Measurements from ENCODE around the gene HSF5.

HSF5 gene

GRCh38 chr17:58487589-58488427 is at the start of gene HSF5:
HSF5 (minus strand) TSS chr17:58488408; CDS start chr17:58488274, 134 bp downstream.
- Mint-ChIP-seq H3K4me3 (peak within 1 kb of the TSS; percentile 64), H3K36me3 (peaks cover 24% of the 10 kb centered on the region), H3K9me3 (no peaks in the 10 kb centered on the region), H3K4me1 (no peaks in the 10 kb centered on the region), H3K27me3 (no peaks in the 10 kb centered on the region), H3K27ac (peak within 1 kb of the TSS; percentile 49)
- ATAC-seq: peak; percentile 95

GRCh38 chr17:58537266-58537665 is 49.1 kb upstream of the HSF5 start:
- no peak for ATAC-seq
- Mint-ChIP-seq H3K27me3 (peaks cover 22% of the 10 kb centered on the region), H3K27ac (no peak overlapping the region), H3K4me3 (no peak overlapping the region), H3K9me3 (no peaks in the 10 kb centered on the region), H3K4me1 (peaks cover 7% of the 10 kb centered on the region), H3K36me3 (no peaks in the 10 kb centered on the region)

- Mint-ChIP-seq H3K36me3 (no peaks in the 10 kb centered on the region), H3K9me3 (no peaks in the 10 kb centered on the region), H3K27me3 (peaks cover 22% of the 10 kb centered on the region), H3K27ac (no peak overlapping the region), H3K4me3 (no peak overlapping the region), H3K4me1 (peaks cover 9% of the 10 kb centered on the region)
- no peak for ATAC-seq
Observed at GRCh38 chr17:58536542-58536941, 48.3 kb upstream of the HSF5 start.

- peaks cover 22% of the 10 kb centered on the region for H3K27me3 Mint-ChIP-seq
- no peaks in the 10 kb centered on the region for H3K9me3 Mint-ChIP-seq
- H3K4me1 Mint-ChIP-seq: peaks cover 9% of the 10 kb centered on the region
- no peak overlapping the region for H3K27ac Mint-ChIP-seq
- ATAC-seq: no peak
- H3K4me3 Mint-ChIP-seq: no peak overlapping the region
- no peaks in the 10 kb centered on the region for H3K36me3 Mint-ChIP-seq
Observed at GRCh38 chr17:58535431-58535830, 47.2 kb upstream of the HSF5 start.

- no peak for ATAC-seq
- Mint-ChIP-seq H3K4me3 (no peak overlapping the region), H3K27me3 (peaks cover 22% of the 10 kb centered on the region), H3K9me3 (no peaks in the 10 kb centered on the region), H3K4me1 (peaks cover 9% of the 10 kb centered on the region), H3K36me3 (no peaks in the 10 kb centered on the region), H3K27ac (no peak overlapping the region)
Observed at GRCh38 chr17:58534901-58535421, 46.8 kb upstream of the HSF5 start.

GRCh38 chr17:58534331-58534730 is 46.1 kb upstream of the HSF5 start:
- H3K36me3 Mint-ChIP-seq: no peaks in the 10 kb centered on the region
- H3K4me3 Mint-ChIP-seq: no peak overlapping the region
- no peak overlapping the region for H3K27ac Mint-ChIP-seq
- peaks cover 22% of the 10 kb centered on the region for H3K27me3 Mint-ChIP-seq
- peaks cover 9% of the 10 kb centered on the region for H3K4me1 Mint-ChIP-seq
- ATAC-seq: no peak
- H3K9me3 Mint-ChIP-seq: no peaks in the 10 kb centered on the region

- Mint-ChIP-seq H3K4me1 (peaks cover 9% of the 10 kb centered on the region), H3K36me3 (no peaks in the 10 kb centered on the region), H3K4me3 (no peak overlapping the region), H3K27me3 (peaks cover 17% of the 10 kb centered on the region), H3K27ac (no peak overlapping the region), H3K9me3 (no peaks in the 10 kb centered on the region)
- ATAC-seq: no peak
Observed at GRCh38 chr17:58533616-58534188, 45.5 kb upstream of the HSF5 start.

- Mint-ChIP-seq H3K27ac (no peak overlapping the region), H3K36me3 (no peaks in the 10 kb centered on the region), H3K4me1 (peaks cover 9% of the 10 kb centered on the region), H3K4me3 (no peak overlapping the region), H3K27me3 (peaks cover 15% of the 10 kb centered on the region), H3K9me3 (no peaks in the 10 kb centered on the region)
- no peak for ATAC-seq
Observed at GRCh38 chr17:58532555-58532951, 44.3 kb upstream of the HSF5 start.

GRCh38 chr17:58531661-58532554 is 43.7 kb upstream of the HSF5 start:
- peak; percentile 87 for ATAC-seq
- H3K27ac Mint-ChIP-seq: no peak overlapping the region

GRCh38 chr17:58531122-58531521 is 42.9 kb upstream of the HSF5 start:
- H3K9me3 Mint-ChIP-seq: no peaks in the 10 kb centered on the region
- peaks cover 17% of the 10 kb centered on the region for H3K4me1 Mint-ChIP-seq
- peaks cover 15% of the 10 kb centered on the region for H3K27me3 Mint-ChIP-seq

More at GRCh38 chr17:58531661-58532554, 43.7 kb upstream of the HSF5 start:
- Mint-ChIP-seq H3K4me3 (peak overlapping the region; percentile 50), H3K9me3 (no peaks in the 10 kb centered on the region), H3K4me1 (peaks cover 13% of the 10 kb centered on the region), H3K27me3 (peaks cover 15% of the 10 kb centered on the region), H3K36me3 (no peaks in the 10 kb centered on the region)

GRCh38 chr17:58530655-58531054 is 42.4 kb upstream of the HSF5 start:
- Mint-ChIP-seq H3K9me3 (no peaks in the 10 kb centered on the region), H3K27ac (no peak overlapping the region), H3K4me1 (peaks cover 17% of the 10 kb centered on the region), H3K36me3 (no peaks in the 10 kb centered on the region), H3K4me3 (no peak overlapping the region), H3K27me3 (peaks cover 15% of the 10 kb centered on the region)
- ATAC-seq: no peak

More at GRCh38 chr17:58531122-58531521, 42.9 kb upstream of the HSF5 start:
- Mint-ChIP-seq H3K36me3 (no peaks in the 10 kb centered on the region), H3K27ac (no peak overlapping the region), H3K4me3 (peak overlapping the region; percentile 33)
- ATAC-seq: peak; percentile 2

- Mint-ChIP-seq H3K4me1 (peaks cover 17% of the 10 kb centered on the region), H3K27ac (no peak overlapping the region), H3K9me3 (no peaks in the 10 kb centered on the region), H3K27me3 (peaks cover 15% of the 10 kb centered on the region), H3K4me3 (no peak overlapping the region), H3K36me3 (no peaks in the 10 kb centered on the region)
- no peak for ATAC-seq
Observed at GRCh38 chr17:58529275-58529674, 41.1 kb upstream of the HSF5 start.

- no peak for ATAC-seq
- H3K27ac Mint-ChIP-seq: no peak overlapping the region
Observed at GRCh38 chr17:58528443-58528842, 40.2 kb upstream of the HSF5 start.

GRCh38 chr17:58527949-58528348 is 39.7 kb upstream of the HSF5 start:
- ATAC-seq: no peak

More at GRCh38 chr17:58528443-58528842, 40.2 kb upstream of the HSF5 start:
- H3K27me3 Mint-ChIP-seq: peaks cover 11% of the 10 kb centered on the region
- H3K9me3 Mint-ChIP-seq: no peaks in the 10 kb centered on the region
- no peaks in the 10 kb centered on the region for H3K36me3 Mint-ChIP-seq
- no peak overlapping the region for H3K4me3 Mint-ChIP-seq
- peaks cover 17% of the 10 kb centered on the region for H3K4me1 Mint-ChIP-seq

GRCh38 chr17:58527306-58527705 is 39.1 kb upstream of the HSF5 start:
- no peaks in the 10 kb centered on the region for H3K36me3 Mint-ChIP-seq
- no peak for ATAC-seq
- H3K27me3 Mint-ChIP-seq: peaks cover under 1% of the 10 kb centered on the region
- no peaks in the 10 kb centered on the region for H3K9me3 Mint-ChIP-seq
- H3K4me1 Mint-ChIP-seq: peaks cover 10% of the 10 kb centered on the region
- no peak overlapping the region for H3K4me3 Mint-ChIP-seq
- no peak overlapping the region for H3K27ac Mint-ChIP-seq

More at GRCh38 chr17:58527949-58528348, 39.7 kb upstream of the HSF5 start:
- H3K4me1 Mint-ChIP-seq: peaks cover 17% of the 10 kb centered on the region
- H3K9me3 Mint-ChIP-seq: no peaks in the 10 kb centered on the region
- H3K4me3 Mint-ChIP-seq: no peak overlapping the region
- no peak overlapping the region for H3K27ac Mint-ChIP-seq
- no peaks in the 10 kb centered on the region for H3K36me3 Mint-ChIP-seq
- peaks cover 7% of the 10 kb centered on the region for H3K27me3 Mint-ChIP-seq

Measured in stimulated activated memory B cell treated with anti-CD40 and anti-IgM and Interleukin-4, amounts not matched to agents 10 μg/mL and 1 μg/mL and 100 μg/mL, for 72 hours (primary cell).